OCI-LY3 (cell line): ENCODE results near the gene TECPR2.

Experiments used
- H2AFZ ChIP-seq: fragments of 200-600, 300-600 bp; shearing (Covaris generic); 2 replicates; pipeline ENCODE4 v1.6.0; 2014; ENCODE audit warnings: antibody characterized with exemption, low read depth, low read length
- H3K27ac ChIP-seq: fragments of 200-600, 300-600 bp; sonication (generic); 2 replicates; pipeline ENCODE4 v1.5.1; 2014; ENCODE audit warnings: mild to moderate bottlenecking, low read length, moderate library complexity, mixed read lengths
- H3K27me3 ChIP-seq: fragments of 200-600, 300-600 bp; sonication (generic); 2 replicates; pipeline ENCODE4 v1.6.1; 2014; ENCODE audit warnings: low read depth, low read length, mixed read lengths
- H3K36me3 ChIP-seq: fragments of 200-600, 300-600 bp; sonication (generic); replicated peaks from 2 replicates; pipeline ENCODE3; 2014; ENCODE audit warnings: low read depth, low read length, mixed read lengths
- H3K4me1 ChIP-seq: fragments of 300-600, 200-600 bp; sonication (generic); 2 replicates; pipeline ENCODE4 v1.6.1; 2014; ENCODE audit warnings: low read length, mixed read lengths
- H3K4me2 ChIP-seq: fragments of 200-600, 300-600 bp; sonication (generic); 2 replicates; pipeline ENCODE4 v1.6.1; 2014; ENCODE audit warnings: low read length, mixed read lengths
- H3K4me3 ChIP-seq: fragments of 300-600, 200-600 bp; sonication (generic); 2 replicates; pipeline ENCODE4 v1.5.1; 2014; ENCODE audit warnings: antibody characterized with exemption, mild to moderate bottlenecking, low read length, moderate library complexity
- H3K79me2 ChIP-seq: fragments of 300-600, 200-600 bp; shearing (Covaris generic); 2 replicates; pipeline ENCODE4 v1.6.1; 2014; ENCODE audit warnings: mild to moderate bottlenecking, low read length, mixed read lengths
- H3K9ac ChIP-seq: fragments of 300-600, 200-600 bp; shearing (Covaris generic); 2 replicates; pipeline ENCODE4 v1.6.0; 2014; ENCODE audit warnings: mild to moderate bottlenecking, low read length, moderate library complexity
- H3K9me3 ChIP-seq: fragments of 200-600, 300-600 bp; shearing (Covaris generic); 2 replicates; pipeline ENCODE4 v1.6.1; 2014; ENCODE audit warnings: low read length, mixed read lengths; ENCODE audit not compliant: insufficient read depth
- H4K20me1 ChIP-seq: fragments of 200-600, 300-600 bp; sonication (generic); 2 replicates; pipeline ENCODE4 v1.6.1; 2016; ENCODE audit warnings: low read length, mixed read lengths; ENCODE audit not compliant: insufficient read depth
- CTCF ChIP-seq: fragments of 200-600, 300-600 bp; sonication (generic); IDR thresholded peaks from 2 replicates; pipeline ENCODE4 v1.5.1; 2014; ENCODE audit warnings: antibody characterized with exemption, low read length, low read depth
- EZH2phosphoT487 ChIP-seq: fragments of 200-600 bp; shearing (Covaris generic); IDR thresholded peaks from 2 replicates; pipeline ENCODE4 v1.6.1; 2018; ENCODE audit warnings: antibody characterized with exemption, mixed run types, low read depth

Gene TECPR2

GRCh38 chr14:102491786-102492530, 129.2 kb downstream of the TECPR2 start:
- Histone ChIP-seq H3K36me3 (no peaks in the 10 kb centered on the region), H3K4me2 (no peak overlapping the region), H2AFZ (no peak overlapping the region), H3K4me3 (no peak overlapping the region), H3K27ac (no peak overlapping the region), H3K79me2 (no peaks in the 10 kb centered on the region), H4K20me1 (no peaks in the 10 kb centered on the region), H3K27me3 (no peaks in the 10 kb centered on the region), H3K9ac (no peak overlapping the region), H3K4me1 (no peaks in the 10 kb centered on the region), H3K9me3 (no peaks in the 10 kb centered on the region)
- TF ChIP-seq CTCF (no peak), EZH2phosphoT487 (no peak)

GRCh38 chr14:102492531-102492910, 129.8 kb downstream of the TECPR2 start:
- H3K4me2 ChIP-seq = no peak overlapping the region
- no peaks in the 10 kb centered on the region for H3K9me3 ChIP-seq
- H3K4me3 ChIP-seq = no peak overlapping the region
- H4K20me1 ChIP-seq = no peaks in the 10 kb centered on the region
- no peak overlapping the region for H3K9ac ChIP-seq
- no peaks in the 10 kb centered on the region for H3K4me1 ChIP-seq
- no peaks in the 10 kb centered on the region for H3K36me3 ChIP-seq
- no peaks in the 10 kb centered on the region for H3K27me3 ChIP-seq
- H3K27ac ChIP-seq = no peak overlapping the region
- no peak overlapping the region for H2AFZ ChIP-seq
- TF ChIP-seq EZH2phosphoT487 = no peak
- no peak for TF ChIP-seq CTCF
- H3K79me2 ChIP-seq = no peaks in the 10 kb centered on the region

- Histone ChIP-seq H3K36me3 (no peaks in the 10 kb centered on the region), H4K20me1 (no peaks in the 10 kb centered on the region), H3K27ac (no peak overlapping the region), H3K9ac (no peak overlapping the region), H3K4me2 (no peak overlapping the region), H3K27me3 (no peaks in the 10 kb centered on the region), H3K4me3 (no peak overlapping the region), H3K4me1 (no peaks in the 10 kb centered on the region), H3K79me2 (no peaks in the 10 kb centered on the region), H2AFZ (no peak overlapping the region), H3K9me3 (no peaks in the 10 kb centered on the region)
- TF ChIP-seq CTCF (no peak), EZH2phosphoT487 (no peak)
Observed at GRCh38 chr14:102493096-102493495, 130.4 kb downstream of the TECPR2 start.

- Histone ChIP-seq H3K4me2 (no peak overlapping the region), H3K4me1 (no peaks in the 10 kb centered on the region), H3K79me2 (no peaks in the 10 kb centered on the region), H4K20me1 (no peaks in the 10 kb centered on the region), H3K9ac (no peak overlapping the region), H3K27me3 (no peaks in the 10 kb centered on the region), H3K9me3 (no peaks in the 10 kb centered on the region), H3K27ac (no peak overlapping the region), H2AFZ (no peak overlapping the region), H3K4me3 (no peak overlapping the region), H3K36me3 (no peaks in the 10 kb centered on the region)
- TF ChIP-seq EZH2phosphoT487 (no peak), CTCF (no peak)
Observed at GRCh38 chr14:102493585-102493984, 130.8 kb downstream of the TECPR2 start.
